ENCODE data around the gene CPXM1.
A peak's percentile ranks its signal among the peaks of the same experiment; 100 is the strongest.
"Not testable (repeated sequence)": the region's sequence is repeated elsewhere in the genome, so short reads cannot be mapped to it uniquely, and the experiment has no call there.

CPXM1 gene

DNA sequence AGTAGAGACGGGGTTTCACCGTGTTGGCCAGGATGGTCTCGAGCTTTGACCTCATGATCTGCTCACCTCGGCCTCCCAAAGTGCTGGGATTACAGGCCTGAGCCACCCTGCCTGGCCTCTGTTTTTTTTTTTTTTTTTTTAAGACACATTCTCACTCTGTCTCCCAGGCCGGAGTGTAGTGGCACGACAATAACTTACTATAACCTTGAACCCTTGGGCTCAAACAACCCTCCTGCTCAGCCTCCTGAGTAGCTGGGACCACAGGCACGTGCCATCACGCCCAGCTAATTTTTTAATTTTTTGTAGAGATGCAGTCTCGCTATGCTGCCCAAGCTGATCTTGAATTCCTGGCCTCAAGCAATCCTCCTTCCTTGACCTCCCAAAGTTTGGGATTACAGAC is 26.6 kb downstream of the CPXM1 start:
- no peak for DNase-seq (ENCODE audit: low read depth, low spot score)
- no peak overlapping the region for H3K27ac ChIP-seq

DNA sequence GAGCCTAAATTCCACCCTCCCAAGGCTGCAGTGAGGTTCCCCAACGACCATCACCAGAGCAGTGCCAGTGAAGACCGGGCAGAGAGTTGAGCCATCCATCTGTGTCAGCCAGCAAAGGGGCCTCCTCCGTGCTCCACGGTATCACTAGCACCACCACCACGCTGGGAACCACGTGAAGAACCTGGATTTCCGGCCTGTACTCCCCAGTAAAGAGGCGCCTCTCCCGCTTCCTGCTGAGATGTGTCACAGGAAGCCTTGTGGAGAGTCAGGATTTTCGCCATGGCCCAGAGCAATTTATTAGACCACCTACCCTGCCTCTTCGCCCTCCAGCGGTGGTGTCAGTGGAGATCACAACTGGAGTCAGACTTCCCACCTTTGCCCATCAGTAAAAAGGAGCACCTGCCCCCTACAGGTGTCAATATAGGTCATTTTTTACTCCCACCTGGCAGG is 28.8 kb downstream of the CPXM1 start:
- H3K27ac ChIP-seq: no peak overlapping the region
- no peak for DNase-seq (ENCODE audit: low read depth, low spot score)

DNA sequence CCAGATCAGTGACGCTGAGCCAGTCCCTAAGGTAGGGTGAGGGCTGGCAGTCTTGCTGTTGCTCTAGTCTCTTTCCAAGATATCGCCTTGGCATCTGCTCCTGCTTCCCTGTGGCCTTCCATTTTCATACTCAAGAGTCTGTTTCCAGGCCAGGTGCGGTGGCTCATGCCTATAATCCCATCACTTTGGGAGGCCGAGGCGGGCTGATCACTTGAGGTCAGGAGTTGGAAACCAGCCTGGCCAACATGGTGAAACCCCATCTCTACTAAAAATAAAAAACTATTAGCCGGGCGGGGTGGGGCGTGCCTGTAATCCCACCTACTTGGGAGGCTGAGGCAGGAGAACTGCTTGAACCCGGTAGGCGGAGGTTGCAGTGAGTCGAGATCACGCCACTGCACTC is 30.3 kb downstream of the CPXM1 start:
- not testable (repeated sequence) for H3K27ac ChIP-seq; DNase-seq (ENCODE audit: low read depth, low spot score)

DNA sequence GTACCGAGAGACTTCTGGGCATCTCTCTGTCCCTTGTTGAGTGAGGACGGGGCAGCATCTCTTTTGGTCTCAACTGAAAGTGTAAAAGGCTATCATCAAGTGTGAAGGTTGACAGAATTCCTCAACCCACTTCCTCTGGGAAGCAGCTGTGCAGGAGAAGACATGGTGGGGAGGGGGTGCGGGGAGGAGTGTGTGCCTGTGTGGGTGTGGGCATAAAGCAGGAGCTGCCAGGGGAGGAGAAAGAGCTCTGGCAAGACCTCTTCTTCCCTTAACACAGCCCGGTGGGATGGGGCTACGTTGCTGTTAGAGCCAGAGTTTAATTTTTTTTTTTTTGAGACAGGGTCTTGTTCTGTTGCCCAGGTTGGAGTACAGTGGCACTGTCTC is 31.8 kb downstream of the CPXM1 start:
- no peak for DNase-seq (ENCODE audit: low read depth, low spot score)
- H3K27ac ChIP-seq: no peak overlapping the region

DNA sequence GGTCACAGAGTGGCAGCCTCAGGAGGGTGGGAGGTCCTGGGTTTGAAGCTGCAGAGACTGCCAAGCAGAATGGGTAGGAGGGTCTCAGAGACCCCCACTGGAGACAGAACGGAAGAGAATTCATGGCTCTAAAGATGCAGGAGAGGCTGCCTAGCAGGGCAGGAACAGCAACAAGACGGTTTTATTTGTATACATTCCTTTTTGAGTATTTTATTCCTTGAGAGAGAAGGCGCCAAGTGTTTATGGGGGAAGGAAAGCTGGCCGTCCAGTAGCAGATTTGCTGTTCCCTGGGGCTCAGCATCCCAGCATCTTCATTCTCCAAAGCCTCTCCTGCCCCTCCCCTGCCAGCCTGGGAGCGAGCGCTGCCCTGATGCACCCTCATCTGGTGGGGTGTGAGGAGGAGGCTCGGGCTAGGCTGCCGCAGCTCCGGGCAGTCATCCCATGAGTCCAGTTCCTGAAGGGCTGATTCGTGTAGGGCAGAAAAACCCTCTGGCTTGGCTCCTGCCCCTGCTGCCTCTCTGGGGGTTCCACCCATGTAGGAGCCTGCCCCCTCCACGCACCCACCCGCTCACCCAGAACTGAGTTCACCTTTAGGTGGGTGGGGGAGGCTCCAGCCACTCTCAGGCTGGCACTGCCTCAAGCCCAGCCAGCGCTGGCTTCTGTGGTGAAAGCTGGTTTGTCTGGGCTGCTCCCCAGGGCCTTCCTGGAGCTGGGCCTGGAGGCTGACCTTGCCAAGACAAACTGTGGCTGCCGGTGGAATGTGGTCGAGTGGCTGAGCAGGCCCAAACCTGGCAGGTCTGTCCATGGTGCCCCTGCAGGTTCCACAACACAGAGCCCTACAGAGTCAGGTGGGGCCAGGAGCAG is 32.4 kb downstream of the CPXM1 start:
- H3K27ac ChIP-seq: no peak overlapping the region
- peak; percentile 70 for DNase-seq (ENCODE audit: low read depth, low spot score)

DNA sequence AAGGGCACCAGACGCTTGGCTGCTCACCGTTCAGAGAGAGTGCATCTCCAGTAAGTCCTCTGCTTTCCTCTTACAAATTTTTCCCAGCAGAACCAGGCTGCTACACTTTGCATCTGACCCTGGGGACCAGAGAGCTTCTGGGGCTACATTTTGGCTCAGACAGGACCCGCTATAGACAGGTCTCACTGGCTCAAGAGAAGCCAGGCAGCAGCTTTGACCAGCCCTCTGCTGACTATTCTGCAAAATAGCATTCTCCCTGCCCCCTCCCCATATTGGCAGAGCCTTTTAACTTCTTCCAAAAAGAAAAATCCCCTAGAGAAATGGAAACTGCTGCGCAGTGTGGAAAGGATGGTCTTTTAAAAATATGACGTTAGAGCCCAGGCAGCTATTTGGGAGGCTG is 37.2 kb downstream of the CPXM1 start:
- no peak overlapping the region for H3K27ac ChIP-seq
- DNase-seq (ENCODE audit: low read depth, low spot score): no peak

DNA sequence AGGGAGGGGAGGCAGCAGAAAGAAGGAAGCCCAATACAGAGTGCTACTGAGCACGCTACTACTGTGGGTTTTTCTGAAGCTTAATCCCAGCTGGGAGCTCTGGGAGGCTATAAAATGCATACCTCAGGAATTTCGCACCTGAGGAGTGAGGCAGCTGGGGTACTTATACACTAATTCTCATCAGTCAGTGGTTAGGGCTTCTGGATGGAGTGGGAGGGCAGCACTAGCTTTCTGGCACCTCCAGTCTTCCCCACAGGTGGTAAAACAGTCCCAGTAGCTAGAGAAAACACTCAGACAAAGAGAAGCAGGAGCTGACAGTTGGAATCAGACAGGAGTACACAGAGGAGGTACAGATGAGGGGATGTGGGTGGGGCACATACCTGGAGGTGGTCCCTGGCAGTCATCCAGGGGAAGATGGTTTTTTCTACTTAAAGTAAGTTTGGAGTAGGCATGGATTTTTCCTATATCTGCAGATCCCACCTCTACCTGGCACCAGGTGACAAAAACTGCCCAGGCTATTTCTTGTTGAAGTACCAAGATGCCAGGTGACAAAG is 37.8 kb downstream of the CPXM1 start:
- no peak overlapping the region for H3K27ac ChIP-seq
- no peak for DNase-seq (ENCODE audit: low read depth, low spot score)

DNA sequence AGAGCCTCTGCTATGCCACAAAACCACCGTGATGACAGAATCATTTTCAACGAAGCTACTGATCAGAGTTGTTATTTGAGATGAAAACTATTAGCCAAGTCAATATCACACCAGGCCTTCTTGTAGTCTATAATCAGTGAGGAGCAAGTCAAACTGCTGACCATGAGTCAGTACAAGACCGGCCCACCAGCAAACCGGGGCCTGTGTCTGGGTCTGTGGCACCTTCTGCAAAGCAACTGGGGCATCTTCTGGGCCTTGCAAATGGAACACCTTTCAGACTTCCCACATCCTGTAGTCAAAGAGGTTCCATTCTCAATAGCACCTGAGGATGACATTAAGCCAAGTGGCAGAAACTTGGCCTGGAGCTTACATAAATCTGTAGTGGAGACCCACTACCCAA is 38.5 kb downstream of the CPXM1 start:
- no peak overlapping the region for H3K27ac ChIP-seq
- DNase-seq (ENCODE audit: low read depth, low spot score): no peak

DNA sequence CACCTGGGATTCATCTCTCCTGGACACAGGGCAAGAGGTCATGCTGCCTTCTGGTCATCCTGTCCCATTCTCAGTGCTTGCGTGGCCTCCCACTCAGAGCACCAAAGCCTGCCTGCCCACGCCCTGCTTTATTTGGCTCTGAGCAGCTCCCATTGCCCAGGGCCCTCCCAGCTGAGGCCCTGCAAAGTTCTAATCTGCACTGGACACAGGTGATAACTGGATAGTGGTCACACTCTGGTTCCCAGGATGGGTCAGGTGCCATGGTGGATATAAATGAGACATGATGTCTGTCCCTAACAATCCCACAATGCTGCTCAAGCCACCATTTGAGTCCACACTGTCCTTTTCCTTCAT is 39.5 kb downstream of the CPXM1 start:
- DNase-seq (ENCODE audit: low read depth, low spot score): no peak
- H3K27ac ChIP-seq: no peak overlapping the region

DNA sequence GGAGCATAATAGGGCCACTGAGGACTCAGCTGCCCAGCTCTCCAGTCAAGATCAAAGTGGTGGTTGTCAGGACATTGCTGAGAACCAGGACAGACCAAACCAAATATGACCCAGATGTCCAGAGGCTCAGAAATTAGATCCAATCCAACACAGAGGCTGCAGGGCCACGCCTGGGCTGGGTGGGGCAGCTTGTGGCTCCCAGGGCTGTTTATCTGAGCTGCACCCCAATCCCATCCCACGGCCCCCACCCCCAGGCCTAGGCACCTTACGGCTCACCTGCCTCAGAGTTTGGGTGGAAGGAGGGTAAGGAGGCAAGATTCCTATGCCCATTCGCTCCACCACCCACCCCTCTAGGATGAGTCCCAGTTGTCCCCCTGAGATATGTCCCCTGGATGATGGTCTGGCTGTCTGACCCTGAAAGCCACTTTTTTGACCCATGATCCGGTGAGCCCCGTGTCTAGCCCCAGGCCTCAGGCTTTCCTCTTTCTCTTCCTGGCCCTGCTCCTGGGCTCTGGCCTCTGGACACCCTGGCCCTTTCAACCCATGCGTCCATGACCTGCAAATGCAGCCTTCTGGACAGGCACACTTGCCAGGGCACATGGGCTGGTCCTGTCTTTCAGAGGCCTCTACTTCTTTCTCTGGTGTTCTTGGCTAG is 40.0 kb downstream of the CPXM1 start:
- DNase-seq (ENCODE audit: low read depth, low spot score): no peak
- H3K27ac ChIP-seq: no peak overlapping the region

DNA sequence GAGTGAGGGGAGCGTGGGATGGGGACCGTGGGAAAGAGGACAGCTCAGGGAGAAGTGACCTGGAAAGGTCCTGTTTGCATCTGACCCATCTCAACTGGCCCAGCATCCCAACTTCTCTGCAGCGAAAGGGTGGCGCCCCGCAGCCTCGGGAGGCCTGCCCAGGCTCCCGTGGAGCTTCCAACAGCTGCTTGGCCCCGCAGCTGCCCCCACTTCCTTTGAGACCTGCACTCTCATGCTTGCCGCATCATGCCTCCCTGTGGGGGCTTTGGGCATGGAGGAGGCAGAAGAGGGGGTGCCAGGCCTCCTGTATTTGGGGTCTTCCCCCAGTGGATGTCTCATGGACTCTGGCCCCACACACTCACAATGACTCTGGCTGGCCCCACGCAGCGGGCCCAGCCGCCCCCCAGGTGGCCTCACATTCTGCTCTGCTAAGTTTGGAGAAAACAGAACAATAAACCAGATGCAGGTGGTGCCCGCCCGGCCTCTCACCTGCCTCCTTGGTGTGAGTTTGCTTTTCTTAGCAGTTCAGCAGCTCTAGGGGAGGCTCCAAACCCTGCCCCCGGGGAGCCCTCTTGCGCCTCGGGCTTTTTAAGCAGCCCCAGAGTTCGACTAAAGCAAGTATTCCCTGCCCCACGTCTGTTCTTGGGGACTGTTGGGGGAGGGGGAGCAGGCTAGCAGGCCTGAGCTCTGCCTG is 40.7 kb downstream of the CPXM1 start:
- H3K27ac ChIP-seq: no peak overlapping the region
- DNase-seq (ENCODE audit: low read depth, low spot score): no peak

DNA sequence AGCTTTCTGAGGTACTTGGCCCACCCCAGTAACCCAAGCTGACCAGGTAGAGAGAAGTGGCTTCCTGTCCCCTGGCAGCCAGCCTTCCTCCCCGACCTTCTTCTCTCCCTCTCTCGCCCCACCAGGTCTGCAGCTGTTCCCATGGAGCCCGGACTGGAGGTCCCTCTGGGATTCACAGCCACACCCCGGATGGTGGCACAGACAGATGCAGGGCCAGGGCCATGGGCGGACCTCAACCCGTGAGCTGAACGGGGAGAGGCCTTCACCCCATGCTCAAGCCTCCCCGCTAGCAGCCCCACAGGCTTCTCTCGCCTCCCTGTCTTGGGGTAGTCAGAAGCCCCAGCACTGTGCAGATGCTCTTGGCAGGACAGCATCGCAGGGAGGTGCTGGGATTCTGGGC is 41.3 kb downstream of the CPXM1 start:
- no peak for DNase-seq (ENCODE audit: low read depth, low spot score)

DNA sequence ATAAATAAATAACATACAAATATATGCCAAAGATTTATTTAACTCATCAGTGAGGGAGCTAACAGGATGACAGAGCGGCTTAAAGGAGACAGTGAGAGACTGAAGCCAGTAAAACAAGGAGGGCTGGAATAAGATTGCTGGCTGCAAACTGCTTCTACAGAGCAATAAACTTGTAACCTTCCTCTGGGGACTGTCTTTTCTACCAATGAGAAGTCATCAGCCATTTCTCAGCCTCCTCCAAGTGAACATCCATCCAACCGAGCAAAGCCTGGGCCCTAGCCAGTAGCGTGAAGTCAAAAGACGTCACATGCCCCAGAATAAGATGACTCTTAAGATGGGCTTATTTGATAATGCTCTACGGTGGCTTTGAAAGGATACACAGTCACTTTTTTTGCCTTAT is 42.5 kb downstream of the CPXM1 start:
- H3K27ac ChIP-seq: no peak overlapping the region
- DNase-seq (ENCODE audit: low read depth, low spot score): no peak

More for the DNA sequence above, 41.3 kb downstream of the CPXM1 start:
- H3K27ac ChIP-seq: no peak overlapping the region

DNA sequence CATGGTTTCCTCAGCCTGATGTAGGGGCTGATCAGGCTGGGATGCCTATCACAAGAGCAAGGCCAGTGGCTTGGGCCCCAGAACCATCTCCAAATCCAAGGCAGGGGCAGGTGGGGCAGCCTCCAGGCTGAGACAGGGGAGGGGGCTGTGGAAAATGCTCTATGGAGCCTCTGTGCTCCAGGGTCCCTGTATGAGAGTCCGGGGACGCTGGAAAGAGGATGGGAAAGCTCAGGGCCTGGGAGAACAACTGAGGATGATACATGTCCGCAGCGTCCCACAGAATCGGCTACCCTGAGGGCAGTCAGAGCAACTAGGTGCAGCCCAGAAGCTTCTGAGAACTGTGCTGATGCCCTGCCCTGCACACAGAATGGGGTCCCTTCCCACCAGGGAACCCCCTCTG is 43.4 kb downstream of the CPXM1 start:
- no peak overlapping the region for H3K27ac ChIP-seq
- no peak for DNase-seq (ENCODE audit: low read depth, low spot score)

DNA sequence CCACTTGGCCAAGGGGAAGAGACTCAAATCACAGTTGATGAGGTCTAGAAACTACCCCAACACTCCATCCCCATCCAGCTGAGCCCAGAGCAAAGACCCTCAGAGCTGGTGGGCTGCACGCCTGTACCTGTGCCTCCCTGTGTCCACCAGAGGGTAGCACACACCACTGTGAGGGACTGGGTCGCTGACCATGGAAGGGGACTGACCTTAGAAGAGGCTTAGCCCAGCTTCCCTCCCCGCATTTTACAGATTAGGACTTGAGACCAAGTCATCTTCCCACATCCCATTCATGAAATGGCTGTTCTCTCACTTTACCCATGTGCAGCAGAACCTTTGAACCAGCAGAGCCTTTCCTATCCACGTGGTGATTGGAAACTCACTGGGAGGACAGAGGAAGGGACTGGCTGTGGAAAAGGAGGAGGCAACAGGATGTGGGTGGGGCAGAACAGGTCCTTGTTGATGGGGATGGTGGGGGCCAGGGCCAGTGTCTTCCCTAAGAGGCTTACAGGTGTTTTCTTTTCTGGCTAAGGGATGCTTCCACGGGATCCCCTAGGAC is 44.3 kb downstream of the CPXM1 start:
- DNase-seq (ENCODE audit: low read depth, low spot score): no peak
- H3K27ac ChIP-seq: no peak overlapping the region

DNA sequence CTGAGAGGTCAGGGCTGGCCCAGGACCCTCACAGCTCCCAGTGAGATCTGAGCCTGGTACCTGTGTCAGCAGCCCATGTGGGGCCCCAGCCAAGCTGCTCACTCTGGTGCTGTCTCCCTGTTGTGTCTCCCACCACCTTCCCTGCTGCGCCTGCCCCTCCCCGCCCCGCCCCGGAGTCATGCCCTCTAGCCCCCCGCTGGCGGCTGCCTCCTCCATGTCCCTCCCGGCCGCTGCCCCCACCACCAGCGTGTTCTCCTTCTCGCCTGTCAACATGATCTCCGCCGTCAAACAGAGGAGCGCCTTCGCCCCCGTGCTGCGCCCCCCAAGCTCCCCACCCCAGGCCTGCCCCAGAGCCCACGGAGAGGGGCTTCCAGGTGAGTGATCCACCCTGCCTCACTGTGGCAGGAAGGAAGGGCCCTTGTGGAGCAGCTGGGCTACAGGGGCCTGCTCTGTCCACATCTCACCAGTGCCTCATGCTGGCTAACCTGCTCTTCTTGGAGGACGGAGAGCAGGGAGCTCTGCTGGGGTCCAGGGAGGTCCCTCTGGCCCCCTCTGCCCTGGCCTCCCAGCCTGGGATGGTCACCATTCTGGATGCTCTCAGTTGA is 44.9 kb downstream of the CPXM1 start:
- H3K27ac ChIP-seq: no peak overlapping the region
- DNase-seq (ENCODE audit: low read depth, low spot score): no peak

DNA sequence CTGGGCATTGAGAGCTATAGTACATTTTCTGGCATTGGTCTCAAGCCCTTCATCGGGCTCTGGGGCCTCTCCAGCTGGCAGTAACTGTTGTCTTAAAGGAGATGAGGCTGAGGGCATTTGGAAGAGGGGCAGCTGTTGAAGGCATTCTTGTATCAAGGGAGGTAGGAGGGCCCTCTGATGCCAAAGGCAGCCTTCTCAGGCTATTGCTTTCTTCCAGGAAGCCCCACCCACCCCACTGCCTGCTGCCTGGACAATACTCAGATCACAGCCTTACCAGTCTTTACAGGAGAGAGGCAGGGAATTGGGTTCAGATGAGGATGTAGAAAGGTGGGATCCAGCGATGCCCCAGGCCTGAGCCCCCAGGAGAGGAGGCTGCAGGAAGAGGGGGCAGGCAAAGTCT is 46.0 kb downstream of the CPXM1 start:
- no peak for DNase-seq (ENCODE audit: low read depth, low spot score)
- no peak overlapping the region for H3K27ac ChIP-seq

DNA sequence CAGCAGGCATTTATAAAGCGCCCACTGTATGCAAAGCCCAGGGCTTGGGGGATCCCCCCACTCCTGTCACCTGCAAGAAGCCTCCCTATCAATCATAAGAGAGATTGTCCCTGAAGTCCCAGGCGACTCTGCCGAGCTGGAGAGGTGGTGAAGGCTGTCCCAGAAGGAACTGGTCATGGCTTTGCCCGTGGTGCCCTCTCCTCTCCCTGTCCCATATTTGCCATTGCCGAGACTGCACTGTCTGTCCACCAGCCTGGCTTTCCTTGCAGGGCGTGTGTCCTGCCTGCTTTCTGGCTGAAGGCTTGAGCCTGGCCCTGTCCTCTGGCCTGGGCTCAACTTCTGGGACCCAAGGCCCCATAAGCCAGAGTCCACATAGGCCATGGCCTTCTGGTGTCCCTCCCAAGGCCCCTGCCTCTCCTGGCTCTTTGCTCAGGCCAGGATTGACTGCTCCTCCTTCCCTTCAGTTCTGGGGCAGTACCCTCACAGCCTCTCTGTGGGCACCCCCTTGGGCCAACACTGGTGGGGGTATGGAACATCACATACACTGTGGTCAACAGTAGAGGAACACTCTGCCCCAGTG is 46.9 kb downstream of the CPXM1 start:
- DNase-seq (ENCODE audit: low read depth, low spot score): no peak

DNA sequence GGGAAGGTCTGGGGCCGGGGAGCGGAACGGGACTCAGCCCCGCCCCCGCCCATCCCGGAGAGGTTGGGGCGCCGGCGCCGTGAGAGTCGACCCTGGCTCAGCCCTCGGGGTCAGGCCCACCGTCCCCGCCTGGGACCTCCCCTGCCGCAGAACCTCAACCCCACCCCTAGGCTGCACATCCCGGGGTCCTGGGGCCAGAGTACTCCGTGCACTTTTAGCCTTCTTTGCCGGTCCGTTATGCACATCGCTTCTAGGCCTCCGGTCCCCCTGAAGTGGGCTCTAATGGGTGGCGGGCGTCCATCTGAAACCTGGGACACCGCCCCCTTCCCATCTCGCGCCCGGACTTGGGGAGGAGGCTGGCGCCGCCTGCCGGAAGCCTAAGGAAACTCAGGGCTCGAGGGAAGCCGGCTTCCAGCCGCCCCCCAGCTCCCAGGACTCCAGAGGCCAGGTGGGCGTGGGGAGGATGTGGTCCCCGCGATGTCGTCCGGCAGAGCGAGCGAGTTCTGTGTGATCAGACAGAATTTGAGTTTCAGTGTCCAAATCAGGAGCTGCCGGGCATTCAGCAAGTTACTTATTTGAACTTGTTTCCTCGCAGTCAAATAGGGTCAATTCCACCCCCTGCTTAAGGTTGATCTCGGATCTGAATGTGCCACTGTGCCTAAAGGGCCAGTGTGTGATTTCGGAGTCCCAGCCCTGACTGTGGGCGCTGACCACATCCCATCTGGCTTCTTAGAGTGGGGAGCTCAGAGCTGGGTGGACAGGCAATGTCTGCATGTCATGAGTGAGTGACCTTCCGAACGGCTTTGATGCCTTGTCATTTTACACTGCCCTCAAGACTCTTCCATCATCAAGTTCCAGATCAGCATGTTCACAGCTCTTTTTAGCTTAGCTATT is 47.6 kb downstream of the CPXM1 start:
- DNase-seq (ENCODE audit: low read depth, low spot score): no peak
- no peak overlapping the region for H3K27ac ChIP-seq

More for the DNA sequence above, 46.9 kb downstream of the CPXM1 start:
- H3K27ac ChIP-seq: no peak overlapping the region

All from epithelial cell of prostate (primary cell).